ENCODE data around the gene CDC6.

DNA sequence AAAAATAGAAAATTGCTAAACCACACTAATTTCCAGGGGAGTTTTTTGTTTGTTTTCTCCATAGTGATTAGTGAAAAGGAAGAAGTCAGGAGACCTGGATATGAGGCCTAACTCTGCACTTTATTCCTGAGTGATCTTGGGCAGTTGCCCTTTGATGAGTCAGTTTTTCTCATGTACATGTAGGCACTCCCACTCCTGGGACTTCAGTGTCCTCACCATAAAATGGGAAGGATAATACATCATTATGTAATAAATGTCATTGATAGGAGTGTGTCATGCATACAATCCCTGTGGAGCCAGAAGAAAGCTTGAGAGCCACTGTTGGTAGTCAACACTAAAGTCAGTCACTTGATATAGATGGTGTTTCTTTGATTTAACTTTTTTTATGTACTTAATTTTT, 36.1 kb upstream of the CDC6 start:
- TF ChIP-seq, protein P1, sequence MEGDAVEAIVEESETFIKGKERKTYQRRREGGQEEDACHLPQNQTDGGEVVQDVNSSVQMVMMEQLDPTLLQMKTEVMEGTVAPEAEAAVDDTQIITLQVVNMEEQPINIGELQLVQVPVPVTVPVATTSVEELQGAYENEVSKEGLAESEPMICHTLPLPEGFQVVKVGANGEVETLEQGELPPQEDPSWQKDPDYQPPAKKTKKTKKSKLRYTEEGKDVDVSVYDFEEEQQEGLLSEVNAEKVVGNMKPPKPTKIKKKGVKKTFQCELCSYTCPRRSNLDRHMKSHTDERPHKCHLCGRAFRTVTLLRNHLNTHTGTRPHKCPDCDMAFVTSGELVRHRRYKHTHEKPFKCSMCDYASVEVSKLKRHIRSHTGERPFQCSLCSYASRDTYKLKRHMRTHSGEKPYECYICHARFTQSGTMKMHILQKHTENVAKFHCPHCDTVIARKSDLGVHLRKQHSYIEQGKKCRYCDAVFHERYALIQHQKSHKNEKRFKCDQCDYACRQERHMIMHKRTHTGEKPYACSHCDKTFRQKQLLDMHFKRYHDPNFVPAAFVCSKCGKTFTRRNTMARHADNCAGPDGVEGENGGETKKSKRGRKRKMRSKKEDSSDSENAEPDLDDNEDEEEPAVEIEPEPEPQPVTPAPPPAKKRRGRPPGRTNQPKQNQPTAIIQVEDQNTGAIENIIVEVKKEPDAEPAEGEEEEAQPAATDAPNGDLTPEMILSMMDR (IDR thresholded peaks at IDR 0.05) = no peak
- TF ChIP-seq POLR2A (IDR thresholded peaks at IDR 0.05) = no peak

All from right lobe of liver (tissue), 4 donors.